CD14-positive monocyte (primary cell): ENCODE results near the gene GLUD2. TPM values are rescaled to one million over a fixed set of nuclear protein-coding genes. Genes with fewer than 3 reads are reported as not detected.

Experiments used
- DNase-seq, 3 donors: peaks; one replicate each; pipeline ENCODE4 v3.0.0-alpha.2; 2011 to 2022
- H2AFZ ChIP-seq: 2 replicates; pipeline ENCODE4 v1.6.0; 2012; ENCODE audit warnings: mild to moderate bottlenecking, low read depth, low read length, inconsistent platforms; ENCODE audit not compliant: insufficient read depth, poor library complexity, severe bottlenecking
- H3K27ac ChIP-seq, 2 donors: 1 replicate in 1 of 2; 2 replicates in 1 of 2; pipeline ENCODE4 v1.5.1; 2012 to 2013; ENCODE audit warnings: low read length in 2 of 2, control low read depth in 1 of 2, inconsistent platforms in 1 of 2, low read depth in 1 of 2, mild to moderate bottlenecking in 1 of 2
- H3K27me3 ChIP-seq, 2 donors: one replicate each; pipeline versions ENCODE4 v1.6.0 to v1.6.1; 2011 to 2013; ENCODE audit warnings: low read length in 2 of 2; ENCODE audit not compliant: control insufficient read depth in 2 of 2, insufficient read depth in 2 of 2
- H3K36me3 ChIP-seq, 2 donors: replicated peaks in 1 of 2; 1 replicate in 1 of 2; 2 replicates in 1 of 2; pipeline versions ENCODE4 v1.5.1 to v1.6.1; 2012 to 2013; ENCODE audit warnings: low read length in 2 of 2, control low read depth in 1 of 2, inconsistent platforms in 1 of 2, mild to moderate bottlenecking in 1 of 2; ENCODE audit not compliant: insufficient read depth in 2 of 2, control insufficient read depth in 1 of 2
- H3K4me1 ChIP-seq, 2 donors: 1 replicate in 1 of 2; 2 replicates in 1 of 2; pipeline versions ENCODE4 v1.5.1 to v1.6.1; 2012 to 2013; ENCODE audit warnings: low read length in 2 of 2, control low read depth in 1 of 2, inconsistent platforms in 1 of 2, mild to moderate bottlenecking in 1 of 2, moderate library complexity in 1 of 2; ENCODE audit not compliant: insufficient read depth in 2 of 2, control insufficient read depth in 1 of 2
- H3K4me2 ChIP-seq: replicated peaks from 2 replicates; pipeline ENCODE3; 2012; ENCODE audit warnings: low read length, moderate library complexity, mild to moderate bottlenecking; ENCODE audit not compliant: poor library complexity, severe bottlenecking; ENCODE audit errors: extremely low read depth
- H3K4me3 ChIP-seq, 3 experiments: fragments of 200-600 bp in 1 of 3; sonication (generic) in 1 of 3; replicated peaks in 1 of 3; 1 replicate in 2 of 3; 2 replicates in 1 of 3; pipeline ENCODE4 v1.5.1; 2011 to 2013; ENCODE audit warnings: low read length in 3 of 3, mild to moderate bottlenecking in 3 of 3, control low read depth in 2 of 3, low read depth in 2 of 3, inconsistent platforms in 1 of 3, moderate library complexity in 1 of 3
- H3K79me2 ChIP-seq: 2 replicates; pipeline ENCODE4 v1.6.0; 2012; ENCODE audit warnings: mild to moderate bottlenecking, control low read depth, inconsistent platforms, low read length, moderate library complexity; ENCODE audit not compliant: insufficient read depth
- H3K9ac ChIP-seq: 2 replicates; pipeline ENCODE4 v1.6.0; 2017; ENCODE audit warnings: low read length, mild to moderate bottlenecking; ENCODE audit not compliant: insufficient read depth, poor library complexity, severe bottlenecking
- H3K9me3 ChIP-seq, 2 donors: replicated peaks in 1 of 2; 1 replicate in 1 of 2; 2 replicates in 1 of 2; pipeline versions ENCODE4 v1.5.1 to v1.6.1; 2012 to 2013; ENCODE audit warnings: low read length in 2 of 2, control low read depth in 1 of 2; ENCODE audit not compliant: control insufficient read depth in 1 of 2, insufficient read depth in 1 of 2
- H4K20me1 ChIP-seq: 2 replicates; pipeline ENCODE4 v1.6.0; 2012; ENCODE audit warnings: mild to moderate bottlenecking, low read length, control low read depth, moderate library complexity; ENCODE audit not compliant: insufficient read depth
- H3K27ac Mint-ChIP-seq, 7 donors: one replicate each; pipeline ENCODE4 v1.8.0; 2020; ENCODE audit warnings: mild to moderate bottlenecking in 7 of 7, mixed read lengths in 7 of 7, moderate library complexity in 6 of 7, inconsistent platforms in 2 of 7
- H3K27me3 Mint-ChIP-seq, 3 donors: one replicate each; pipeline ENCODE4 v1.8.0; 2021 to 2022; ENCODE audit warnings: low read depth in 3 of 3, mild to moderate bottlenecking in 3 of 3, mixed read lengths in 3 of 3, moderate library complexity in 3 of 3, inconsistent platforms in 1 of 3
- H3K36me3 Mint-ChIP-seq, 2 donors: one replicate each; pipeline ENCODE4 v1.8.0; 2020; ENCODE audit warnings: mixed read lengths in 2 of 2, inconsistent platforms in 1 of 2, mild to moderate bottlenecking in 1 of 2
- H3K4me1 Mint-ChIP-seq: one replicate; pipeline ENCODE4 v1.8.0; 2020; ENCODE audit warnings: mild to moderate bottlenecking, mixed read lengths
- H3K4me3 Mint-ChIP-seq, 2 donors: one replicate each; pipeline ENCODE4 v1.8.0; 2020; ENCODE audit warnings: mild to moderate bottlenecking in 2 of 2, mixed read lengths in 2 of 2, moderate library complexity in 1 of 2
- H3K9me3 Mint-ChIP-seq, 7 donors: one replicate each; pipeline ENCODE4 v1.8.0; 2020 to 2022; ENCODE audit warnings: mixed read lengths in 7 of 7, mild to moderate bottlenecking in 6 of 7, moderate library complexity in 6 of 7, inconsistent platforms in 2 of 7
- CTCF ChIP-seq: fragments of 200-600 bp; IDR thresholded peaks from one replicate; pipeline ENCODE4 v1.8.0; 2022; ENCODE audit warnings: antibody characterized with exemption, mild to moderate bottlenecking
- WGBS: methylation state at CpG from one replicate; pipeline ENCODE4 v1.1.5; 2013; ENCODE audit warnings: missing lambda C conversion rate; ENCODE audit not compliant: insufficient coverage; 5-methylcytosine and 5-hydroxymethylcytosine counted together
- intact Hi-C, 2 donors: fragments of 100-400 bp; cut with micrococcal nuclease; formaldehyde crosslinking; loops; one replicate each; pipeline versions ENCODE4 v1.15.0 to v1.15.1; 2023
- polyA plus RNA-seq, 3 donors: library from polyadenylated mRNA; depleted of rRNA in 1 of 3; unstranded in 2 of 3; stranded (reverse) in 1 of 3; fragments of 300-500 nt in 2 of 3; fragments of >200 nt in 1 of 3; fragmentation: Illumina TruSeq in 2 of 3; gene quantifications; 1 replicate in 2 of 3; 2 replicates in 1 of 3; pipeline ENCODE4 v1.2.3, GENCODE V29; 2012 to 2021

Gene GLUD2
- polyA plus RNA-seq, 3 donors = 0.44 to 0.55 (median 0.47) TPM

- no peaks in the 10 kb centered on the region for H3K9me3 ChIP-seq
- no peak overlapping the region for H3K9ac ChIP-seq
- Mint-ChIP-seq H3K27me3 (peaks cover 0 to 2% (median 0%) of the 10 kb centered on the region in 3 donors), H3K4me1 (no peaks in the 10 kb centered on the region), H3K9me3 (peaks cover 0 to 4% (median 1%) of the 10 kb centered on the region in 7 donors), H3K4me3 (no peak overlapping the region), H3K27ac (no peak overlapping the region), H3K36me3 (no peaks in the 10 kb centered on the region)
- H3K79me2 ChIP-seq = no peaks in the 10 kb centered on the region
- DNase-seq = no peak
- H2AFZ ChIP-seq = no peak overlapping the region
- no peak overlapping the region for H3K27ac ChIP-seq
- TF ChIP-seq CTCF = no peak
- H3K36me3 ChIP-seq = no peaks in the 10 kb centered on the region
- no peaks in the 10 kb centered on the region for H4K20me1 ChIP-seq
- H3K4me1 ChIP-seq = no peaks in the 10 kb centered on the region
- intact Hi-C loops = no loop called here
- WGBS = no CpG with 5 or more reads among the region's 2 CpGs
- no peak overlapping the region for H3K4me2 ChIP-seq
- no peak overlapping the region for H3K4me3 ChIP-seq
- H3K27me3 ChIP-seq = no peaks in the 10 kb centered on the region
Observed at GRCh38 chrX:121093011-121093410, 45.6 kb downstream of the GLUD2 start.

Other genes with a start within 250 kb of the GLUD2 start
- gene CT47B1, start 171.7 kb upstream of the GLUD2 start, polyA plus RNA-seq = not detected
- gene CT47A11, start 110.5 kb upstream of the GLUD2 start, polyA plus RNA-seq = not detected
- not detected for gene CT47A10, start 105.6 kb upstream of the GLUD2 start, polyA plus RNA-seq
- gene CT47A9, start 100.7 kb upstream of the GLUD2 start, polyA plus RNA-seq = not detected
- gene CT47A8, start 95.9 kb upstream of the GLUD2 start, polyA plus RNA-seq = not detected
- gene CT47A7, start 91.0 kb upstream of the GLUD2 start, polyA plus RNA-seq = not detected
- not detected for gene CT47A6, start 86.1 kb upstream of the GLUD2 start, polyA plus RNA-seq
- gene CT47A5, start 81.3 kb upstream of the GLUD2 start, polyA plus RNA-seq = not detected
- not detected for gene CT47A4, start 76.4 kb upstream of the GLUD2 start, polyA plus RNA-seq
- not detected for gene CT47A3, start 71.5 kb upstream of the GLUD2 start, polyA plus RNA-seq
- not detected for gene CT47A2, start 66.7 kb upstream of the GLUD2 start, polyA plus RNA-seq
- not detected for gene CT47A1, start 61.9 kb upstream of the GLUD2 start, polyA plus RNA-seq